DMS79 treated with DMSO at 0.1 percent for 48 hours (cell line): ENCODE measurements around the gene ALOX5.
"Not testable (repeated sequence)": the region's sequence is repeated elsewhere in the genome, so short reads cannot be mapped to it uniquely, and the experiment has no call there.

Experiments
- DNase-seq: peaks from one replicate; lab custom pipeline; 2025; lab: John Stamatoyannopoulos, UW

The ALOX5 gene

GRCh38 chr10:45468079-45468478, 94.1 kb downstream of the ALOX5 start:
- DNase-seq = no peak

DNA sequence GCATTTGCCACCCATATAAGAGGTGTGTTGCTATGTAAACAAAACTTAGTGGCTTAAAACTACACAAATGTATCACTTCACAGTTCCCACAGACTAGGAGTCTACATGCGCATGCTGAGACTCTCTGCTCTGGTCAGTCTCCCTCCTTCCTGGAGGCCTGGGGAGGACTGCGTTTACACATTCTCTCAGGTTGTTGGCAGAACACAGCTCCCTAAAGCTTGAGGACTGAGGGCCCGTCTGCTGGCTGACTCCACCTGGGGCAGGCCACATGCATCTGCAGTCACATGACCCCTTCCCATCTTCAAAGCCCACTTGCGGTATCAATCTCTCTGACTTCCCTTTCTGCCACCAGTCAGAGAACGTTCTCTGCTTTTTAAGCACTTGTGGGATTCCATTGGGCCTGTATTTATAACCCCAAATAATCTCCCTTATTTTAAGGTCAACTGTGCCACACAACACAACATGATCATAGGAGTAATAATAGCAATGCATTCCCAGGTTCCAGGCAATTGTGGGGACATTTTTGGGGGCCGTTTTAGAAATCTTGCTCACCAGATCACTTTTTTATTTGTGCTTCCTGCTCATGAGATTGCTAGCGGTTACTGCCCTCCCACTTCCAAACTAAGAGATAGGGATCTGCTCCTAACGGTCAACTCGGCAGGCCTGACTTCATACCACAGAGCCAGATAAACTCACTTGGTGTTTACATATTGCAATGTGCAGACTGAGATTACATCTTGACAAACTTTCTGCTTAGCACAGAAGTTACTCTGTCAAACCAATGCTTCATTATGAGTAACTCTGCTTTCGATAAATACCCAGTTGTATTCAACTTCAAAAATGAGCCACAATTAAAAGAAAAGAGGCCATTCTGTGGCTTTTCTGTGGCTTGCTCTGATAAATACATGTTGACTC, 96.3 kb downstream of the ALOX5 start:
- DNase-seq = no peak

DNA sequence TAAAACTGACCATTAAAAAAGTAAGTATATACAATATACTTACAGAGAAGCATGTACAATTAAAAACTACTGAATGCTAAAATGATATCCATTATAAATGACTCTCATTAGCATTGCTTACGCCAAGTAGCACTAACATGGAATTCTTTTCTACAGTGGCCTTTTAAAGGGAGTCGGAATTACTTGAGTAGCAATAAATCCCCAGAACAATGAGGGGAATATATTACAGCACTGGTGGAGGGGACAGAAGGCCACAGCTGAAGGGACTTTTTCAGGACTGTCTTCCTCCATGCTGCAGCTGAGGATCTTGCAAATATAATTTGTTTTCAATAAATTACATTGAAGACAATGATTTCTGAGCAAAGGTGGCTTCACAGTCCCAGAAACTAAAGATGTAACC, 97.0 kb downstream of the ALOX5 start:
- DNase-seq = no peak

DNA sequence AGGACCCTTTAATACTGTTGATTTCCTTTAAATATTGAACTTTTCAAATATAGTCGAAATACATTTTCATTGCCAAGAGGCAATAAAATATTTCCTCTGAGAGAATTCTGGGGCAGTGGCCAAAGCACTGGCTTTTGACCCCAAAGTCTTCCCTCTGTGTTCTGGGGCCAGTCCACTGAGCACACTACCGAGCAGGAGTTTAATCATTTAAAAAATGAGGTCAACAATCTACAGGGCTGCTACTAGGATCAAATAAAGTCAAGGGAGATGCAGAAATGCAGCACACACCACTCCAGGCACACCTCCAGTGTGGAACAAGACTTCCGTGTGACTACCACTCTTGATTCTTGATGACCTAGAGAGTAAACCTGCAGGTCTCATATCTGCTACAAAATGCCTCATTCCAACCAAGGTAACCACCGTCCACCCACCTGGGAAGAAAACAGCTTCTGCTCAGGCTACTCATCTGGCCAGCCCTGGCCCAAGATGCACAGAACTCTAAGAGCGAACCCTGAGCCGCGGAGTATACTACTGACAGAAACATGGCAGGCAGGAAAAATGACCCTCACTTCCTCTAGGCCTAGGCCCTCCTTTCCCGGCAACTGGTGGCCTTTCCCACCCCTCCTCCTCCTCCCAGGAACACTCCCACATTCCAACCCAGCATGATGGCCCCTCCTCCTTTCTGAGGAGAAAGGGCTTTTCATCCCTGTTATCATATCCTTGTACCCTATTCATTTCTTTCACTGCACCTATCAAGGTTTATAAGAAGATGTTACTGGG, 97.7 kb downstream of the ALOX5 start:
- DNase-seq = no peak

DNA sequence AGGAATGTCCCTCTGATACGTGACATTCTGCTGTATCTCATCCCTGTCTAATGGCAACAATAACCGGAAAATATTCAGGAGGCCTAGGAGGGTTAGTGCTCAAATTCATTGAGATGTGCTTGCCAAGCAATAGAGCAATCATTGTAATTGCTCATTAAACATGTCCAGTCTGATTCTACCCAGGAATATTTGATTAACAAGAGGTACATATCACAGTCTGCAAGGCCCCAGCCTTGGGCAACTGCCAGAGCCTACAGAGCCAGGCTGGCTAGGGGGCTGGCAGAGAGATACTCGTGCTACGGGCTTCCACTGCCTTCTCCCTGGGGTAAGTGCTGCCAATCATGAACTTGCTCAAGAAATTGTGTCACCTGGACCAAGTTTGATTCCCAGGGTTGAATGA, 99.1 kb downstream of the ALOX5 start:
- no peak for DNase-seq

DNA sequence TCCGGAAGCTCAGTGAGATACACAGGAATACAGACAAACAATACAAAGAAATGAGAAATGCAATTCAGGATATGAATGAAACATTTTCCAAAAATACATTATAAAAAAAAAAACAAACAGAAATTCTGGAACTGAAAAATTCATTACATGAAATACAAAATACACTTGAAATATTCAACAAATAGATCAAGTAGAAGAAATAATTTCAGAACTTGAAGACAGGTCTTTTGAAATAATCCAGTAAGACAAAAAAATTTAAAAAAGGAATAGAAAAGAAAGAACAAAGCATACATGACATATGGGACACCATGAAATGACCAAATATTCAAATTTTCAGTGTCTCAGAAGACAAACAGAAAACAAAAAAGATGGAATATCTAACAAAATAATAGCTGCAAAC, 102.5 kb downstream of the ALOX5 start:
- no peak for DNase-seq

- no peak for DNase-seq
These were observed 106.3 kb downstream of the ALOX5 start for GRCh38 chr10:45480294-45480693.

DNA sequence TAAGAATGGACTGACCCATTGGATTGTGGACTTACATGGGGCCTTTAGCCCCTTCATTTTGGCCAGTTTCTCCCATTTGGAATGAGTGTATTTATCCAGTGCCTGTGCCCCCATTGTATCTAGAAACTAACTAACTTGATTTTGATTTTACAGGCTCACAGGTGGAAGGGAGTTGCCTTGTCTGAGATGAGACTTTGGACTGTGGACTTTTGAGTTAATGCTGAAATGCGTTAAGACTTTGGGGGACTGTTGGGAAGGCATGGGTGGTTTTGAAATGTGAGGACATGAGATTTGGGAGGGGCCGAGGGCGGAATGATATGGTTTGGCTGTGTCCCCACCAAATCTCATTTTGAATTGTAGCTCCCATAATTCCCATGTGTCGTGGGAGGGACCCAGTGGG, 107.1 kb downstream of the ALOX5 start:
- not testable (repeated sequence) for DNase-seq

- DNase-seq = no peak
These were observed 109.0 kb downstream of the ALOX5 start for GRCh38 chr10:45483002-45483401.

DNA sequence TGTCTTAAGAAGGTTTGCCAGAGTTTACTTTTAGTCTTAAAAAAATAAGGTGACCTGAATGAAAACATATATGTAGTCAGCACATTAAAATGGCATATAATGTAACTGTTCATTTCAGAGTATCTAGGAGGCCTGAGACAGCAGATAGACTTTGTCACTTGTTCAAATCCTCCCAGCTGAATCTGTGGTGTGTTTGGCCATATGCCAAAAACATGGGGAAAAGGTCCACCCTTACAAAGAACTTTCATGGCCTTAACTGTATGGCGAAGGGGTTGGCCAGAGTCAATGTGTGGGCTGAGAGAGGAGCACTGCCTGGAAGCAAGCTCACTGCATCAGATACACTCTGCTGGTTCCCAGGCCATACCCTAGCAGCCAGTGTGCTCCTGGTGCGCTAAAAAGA, 113.7 kb downstream of the ALOX5 start:
- DNase-seq = no peak

DNA sequence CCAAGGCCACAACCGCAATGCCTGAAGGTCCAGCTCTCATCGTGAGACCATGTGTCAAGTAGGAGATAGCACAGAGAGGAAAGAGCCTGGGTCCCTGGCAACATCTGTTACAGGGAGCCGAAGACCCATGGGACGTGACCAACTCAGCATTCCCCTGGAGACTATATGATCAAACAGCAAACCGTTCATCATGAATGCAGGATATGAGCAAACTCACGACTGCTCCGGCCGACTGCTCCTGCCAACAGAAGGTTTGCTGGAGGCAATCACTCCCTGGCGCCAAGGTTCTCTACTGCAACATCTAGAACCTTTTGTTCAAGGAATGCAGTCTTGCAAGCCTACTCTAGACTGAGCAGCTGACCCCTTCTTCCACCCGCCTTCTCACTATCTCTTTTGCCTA, 114.3 kb downstream of the ALOX5 start:
- no peak for DNase-seq

DNA sequence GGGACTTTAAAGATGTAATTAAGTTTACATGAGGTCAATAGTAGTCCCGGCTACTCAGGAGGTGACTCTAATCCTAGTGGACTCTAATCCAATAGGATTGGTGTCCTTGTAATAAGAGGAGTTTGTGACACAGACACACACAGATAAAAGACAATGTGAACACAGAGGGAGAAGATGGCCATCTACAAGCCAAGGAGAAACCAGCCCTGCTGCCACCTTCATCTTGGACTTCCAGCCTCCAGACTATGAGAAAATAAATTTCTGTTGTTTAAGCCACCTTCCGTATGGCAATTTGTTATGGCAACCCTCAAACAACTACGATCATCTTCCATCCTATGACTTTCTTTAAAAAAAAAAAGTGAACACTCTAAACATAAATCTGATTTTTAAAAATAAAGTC, 116.3 kb downstream of the ALOX5 start:
- no peak for DNase-seq

DNA sequence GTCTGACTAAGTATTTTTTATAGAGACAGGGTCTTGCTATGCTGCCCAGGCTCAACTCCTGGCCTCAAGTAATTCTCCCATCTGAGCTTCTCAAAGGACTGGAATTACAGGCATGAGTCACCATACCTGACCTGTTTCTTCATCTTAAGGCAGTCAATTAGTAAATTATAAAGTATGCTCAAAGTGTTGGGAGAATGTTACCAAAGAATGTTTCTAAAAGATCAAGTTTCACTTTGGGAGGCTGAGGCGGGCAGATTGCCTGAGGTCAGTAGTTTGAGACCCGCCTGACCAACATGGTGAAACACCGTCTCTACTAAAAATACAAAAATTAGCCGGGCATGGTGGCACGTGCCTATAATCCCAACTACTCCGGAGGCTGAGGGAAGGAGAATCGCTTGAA, 117.0 kb downstream of the ALOX5 start:
- DNase-seq = no peak
